Osteocyte (in vitro differentiated cells): ENCODE data around the gene RNU1-1. TPM values are rescaled to one million over a fixed set of nuclear protein-coding genes. Genes with fewer than 3 reads are reported as not detected.
A peak's percentile ranks its signal among the peaks of the same experiment; 100 is the strongest.
"Not testable (repeated sequence)": the region's sequence is repeated elsewhere in the genome, so short reads cannot be mapped to it uniquely, and the experiment has no call there.

Source experiments
- DNase-seq: peaks from one replicate; pipeline ENCODE4 v3.0.0; 2021; ENCODE audit warnings: mixed read lengths; ENCODE audit not compliant: unreplicated experiment; ENCODE audit errors: extremely low spot score
- H3K27ac Mint-ChIP-seq: one replicate; pipeline ENCODE4 v1.8.0; 2021; ENCODE audit warnings: mild to moderate bottlenecking, mixed read lengths; ENCODE audit not compliant: unreplicated experiment
- H3K27me3 Mint-ChIP-seq: one replicate; pipeline ENCODE4 v1.8.0; 2021; ENCODE audit warnings: mixed read lengths; ENCODE audit not compliant: unreplicated experiment
- H3K36me3 Mint-ChIP-seq: one replicate; pipeline ENCODE4 v1.8.0; 2021; ENCODE audit warnings: mixed read lengths; ENCODE audit not compliant: unreplicated experiment
- H3K4me1 Mint-ChIP-seq: one replicate; pipeline ENCODE4 v1.8.0; 2021; ENCODE audit warnings: mixed read lengths; ENCODE audit not compliant: unreplicated experiment
- H3K4me3 Mint-ChIP-seq: one replicate; pipeline ENCODE4 v1.8.0; 2021; ENCODE audit warnings: mild to moderate bottlenecking, moderate library complexity, mixed read lengths; ENCODE audit not compliant: unreplicated experiment
- H3K9me3 Mint-ChIP-seq: one replicate; pipeline ENCODE4 v1.8.0; 2021; ENCODE audit warnings: mixed read lengths; ENCODE audit not compliant: unreplicated experiment
- long read RNA-seq: library from polyadenylated mRNA; unstranded; transcript quantifications from one replicate; pipeline ENCODE4 v2.0.0, GENCODE V29; 2021
- total RNA-seq: library from RNA; stranded (reverse); gene quantifications from 2 replicates; pipeline ENCODE4 v1.2.1, GENCODE V29; 2021

RNU1-1 gene
- total RNA-seq = 2,650 and 2,859 TPM in 2 replicates
- long read RNA-seq = 0 reads

- not testable (repeated sequence) for H3K9me3 Mint-ChIP-seq, H3K4me1 Mint-ChIP-seq, H3K4me3 Mint-ChIP-seq, H3K36me3 Mint-ChIP-seq, H3K27ac Mint-ChIP-seq
- peaks cover 22% of the 10 kb centered on the region for H3K27me3 Mint-ChIP-seq
- peak; percentile 94 for DNase-seq
Observed at GRCh38 chr1:16514107-16515055, at the start of gene RNU1-1. Gene RNU1-1 (minus strand): TSS chr1:16514285.

GRCh38 chr1:16561035-16561434 is 47.0 kb upstream of the RNU1-1 start:
- not testable (repeated sequence) for DNase-seq, H3K4me1 Mint-ChIP-seq, H3K27me3 Mint-ChIP-seq, H3K9me3 Mint-ChIP-seq, H3K27ac Mint-ChIP-seq, H3K36me3 Mint-ChIP-seq, H3K4me3 Mint-ChIP-seq

DNA sequence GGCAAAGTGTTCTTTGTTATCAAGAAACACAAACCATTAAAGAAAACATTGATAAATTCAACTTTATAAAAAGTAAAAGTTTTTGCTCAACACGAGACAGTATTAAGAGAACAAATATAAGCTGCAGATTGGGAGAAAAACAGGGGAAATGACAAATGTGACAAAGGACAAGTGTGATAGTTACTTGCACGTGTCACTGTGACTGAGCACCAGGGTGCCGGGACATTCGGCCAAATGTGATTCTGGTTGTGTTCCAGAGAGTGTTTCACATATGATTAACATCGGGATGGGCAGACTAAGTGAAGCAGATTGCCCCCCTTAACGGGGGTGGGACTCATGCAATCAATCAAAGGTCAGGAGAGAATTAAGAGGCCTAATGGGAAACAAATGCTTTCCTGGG is 46.4 kb upstream of the RNU1-1 start:
- H3K36me3 Mint-ChIP-seq, H3K27ac Mint-ChIP-seq, H3K4me1 Mint-ChIP-seq, H3K27me3 Mint-ChIP-seq, H3K9me3 Mint-ChIP-seq, DNase-seq, H3K4me3 Mint-ChIP-seq: not testable (repeated sequence)

DNA sequence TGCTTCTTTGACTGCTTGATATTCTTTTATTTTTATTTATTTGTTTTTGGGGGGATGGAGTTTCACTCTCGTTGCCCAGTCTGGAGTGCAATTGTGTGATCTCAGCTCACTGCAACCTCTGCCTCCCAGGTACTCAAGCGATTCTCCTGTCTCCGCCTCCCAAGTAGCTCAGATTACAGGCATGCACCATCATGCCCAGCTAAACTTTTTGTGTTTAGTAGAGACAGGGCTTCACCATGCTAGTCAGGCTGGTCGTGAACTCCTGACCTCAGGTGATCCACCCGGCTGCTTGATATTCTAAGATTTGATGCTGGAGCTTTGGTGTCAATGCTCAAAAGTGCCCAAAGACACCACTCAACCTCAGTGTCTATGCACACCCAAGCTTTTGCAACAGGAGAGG is 45.6 kb upstream of the RNU1-1 start:
- H3K9me3 Mint-ChIP-seq, H3K27me3 Mint-ChIP-seq, H3K27ac Mint-ChIP-seq, H3K4me3 Mint-ChIP-seq, H3K36me3 Mint-ChIP-seq, DNase-seq, H3K4me1 Mint-ChIP-seq: not testable (repeated sequence)

- H3K36me3 Mint-ChIP-seq, DNase-seq, H3K27ac Mint-ChIP-seq, H3K9me3 Mint-ChIP-seq, H3K27me3 Mint-ChIP-seq, H3K4me1 Mint-ChIP-seq, H3K4me3 Mint-ChIP-seq: not testable (repeated sequence)
Observed at GRCh38 chr1:16557034-16557433, 42.9 kb upstream of the RNU1-1 start.

DNA sequence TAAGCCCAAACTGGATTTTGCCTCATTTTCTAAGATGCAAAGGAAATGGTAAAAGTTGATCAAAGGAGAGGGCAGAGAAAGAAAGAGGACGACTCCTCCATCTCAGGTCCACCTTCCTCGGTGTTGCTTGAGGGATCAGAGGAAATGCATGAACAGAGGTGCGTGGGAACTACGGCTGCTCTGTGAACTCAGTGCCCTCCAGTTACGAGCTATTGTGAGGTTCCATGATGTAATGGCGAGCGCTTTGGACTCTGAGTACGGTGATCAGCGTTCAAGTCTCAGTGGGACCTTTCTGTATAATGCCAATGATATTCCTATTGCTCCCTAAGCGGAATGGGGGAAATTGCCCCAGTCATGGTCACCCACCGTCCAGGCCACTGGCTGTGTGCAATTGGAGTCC is 39.2 kb upstream of the RNU1-1 start:
- H3K27me3 Mint-ChIP-seq, H3K9me3 Mint-ChIP-seq, H3K36me3 Mint-ChIP-seq, H3K4me1 Mint-ChIP-seq, H3K27ac Mint-ChIP-seq, DNase-seq, H3K4me3 Mint-ChIP-seq: not testable (repeated sequence)

DNA sequence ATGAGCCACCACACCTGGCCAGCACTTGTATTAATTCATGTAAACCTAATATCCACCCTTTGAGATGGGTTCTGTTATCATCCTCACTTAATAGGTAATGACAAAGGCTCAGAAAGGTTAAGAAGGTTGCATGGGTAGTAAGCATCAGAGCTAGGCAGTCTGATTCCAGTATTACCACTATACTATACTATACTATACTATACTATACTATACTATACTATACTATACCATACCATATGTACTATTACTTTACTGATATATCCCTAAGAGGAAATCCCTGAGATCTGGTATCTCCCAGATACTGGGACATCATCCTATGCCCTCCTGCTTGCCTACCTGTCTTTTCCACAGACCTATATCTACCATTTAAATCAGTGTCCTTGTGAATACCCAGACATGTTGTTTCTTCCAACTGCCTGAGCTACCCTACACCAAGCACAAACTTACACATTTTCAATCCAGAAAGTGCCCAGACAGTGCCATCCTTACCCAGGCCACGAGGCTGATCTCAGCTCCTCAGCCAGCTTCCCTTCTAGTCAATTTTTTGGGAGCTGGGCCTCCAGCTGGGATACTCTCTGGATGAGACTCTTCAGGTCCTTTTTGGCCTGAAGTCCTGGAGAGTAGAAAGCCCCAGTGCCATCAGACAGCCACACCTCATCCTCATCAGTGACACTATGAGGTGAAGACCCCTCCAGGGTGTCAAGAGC is 36.3 kb upstream of the RNU1-1 start:
- H3K4me3 Mint-ChIP-seq, H3K27me3 Mint-ChIP-seq, H3K9me3 Mint-ChIP-seq, DNase-seq, H3K4me1 Mint-ChIP-seq, H3K36me3 Mint-ChIP-seq, H3K27ac Mint-ChIP-seq: not testable (repeated sequence)

DNA sequence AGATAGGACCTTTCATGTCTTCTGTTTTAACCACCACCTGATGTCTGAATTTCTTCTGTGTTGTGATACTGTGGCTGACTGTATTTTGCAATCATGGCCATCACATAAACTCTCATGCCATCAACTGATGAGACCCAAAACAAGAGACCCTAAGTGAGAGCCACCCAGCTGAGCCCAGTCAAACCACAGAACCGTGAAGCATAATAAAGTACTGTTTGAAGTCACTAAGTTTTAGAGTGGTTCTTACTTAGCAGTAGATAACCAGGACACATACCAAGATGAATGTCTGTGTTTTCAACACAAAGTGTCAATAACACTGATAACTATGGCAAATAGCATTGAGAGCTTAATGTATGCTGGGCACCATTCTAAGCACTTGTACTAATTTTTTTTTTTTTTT is 35.5 kb upstream of the RNU1-1 start:
- not testable (repeated sequence) for H3K27me3 Mint-ChIP-seq, H3K4me1 Mint-ChIP-seq, DNase-seq, H3K9me3 Mint-ChIP-seq, H3K4me3 Mint-ChIP-seq, H3K27ac Mint-ChIP-seq, H3K36me3 Mint-ChIP-seq

GRCh38 chr1:16547502-16548241 is 33.6 kb upstream of the RNU1-1 start:
- not testable (repeated sequence) for H3K9me3 Mint-ChIP-seq, DNase-seq, H3K4me3 Mint-ChIP-seq, H3K4me1 Mint-ChIP-seq, H3K27me3 Mint-ChIP-seq, H3K36me3 Mint-ChIP-seq, H3K27ac Mint-ChIP-seq

GRCh38 chr1:16545682-16546095 is 31.6 kb upstream of the RNU1-1 start:
- H3K4me3 Mint-ChIP-seq, H3K36me3 Mint-ChIP-seq, H3K27ac Mint-ChIP-seq, H3K4me1 Mint-ChIP-seq, DNase-seq, H3K9me3 Mint-ChIP-seq: not testable (repeated sequence)
- peaks cover 17% of the 10 kb centered on the region for H3K27me3 Mint-ChIP-seq

- H3K4me3 Mint-ChIP-seq, H3K4me1 Mint-ChIP-seq, H3K9me3 Mint-ChIP-seq, DNase-seq, H3K27ac Mint-ChIP-seq, H3K36me3 Mint-ChIP-seq: not testable (repeated sequence)
- peaks cover 24% of the 10 kb centered on the region for H3K27me3 Mint-ChIP-seq
Observed at GRCh38 chr1:16540421-16540893, 26.4 kb upstream of the RNU1-1 start.
